ENCODE results near the gene ALPK1.

ALPK1 gene

DNA sequence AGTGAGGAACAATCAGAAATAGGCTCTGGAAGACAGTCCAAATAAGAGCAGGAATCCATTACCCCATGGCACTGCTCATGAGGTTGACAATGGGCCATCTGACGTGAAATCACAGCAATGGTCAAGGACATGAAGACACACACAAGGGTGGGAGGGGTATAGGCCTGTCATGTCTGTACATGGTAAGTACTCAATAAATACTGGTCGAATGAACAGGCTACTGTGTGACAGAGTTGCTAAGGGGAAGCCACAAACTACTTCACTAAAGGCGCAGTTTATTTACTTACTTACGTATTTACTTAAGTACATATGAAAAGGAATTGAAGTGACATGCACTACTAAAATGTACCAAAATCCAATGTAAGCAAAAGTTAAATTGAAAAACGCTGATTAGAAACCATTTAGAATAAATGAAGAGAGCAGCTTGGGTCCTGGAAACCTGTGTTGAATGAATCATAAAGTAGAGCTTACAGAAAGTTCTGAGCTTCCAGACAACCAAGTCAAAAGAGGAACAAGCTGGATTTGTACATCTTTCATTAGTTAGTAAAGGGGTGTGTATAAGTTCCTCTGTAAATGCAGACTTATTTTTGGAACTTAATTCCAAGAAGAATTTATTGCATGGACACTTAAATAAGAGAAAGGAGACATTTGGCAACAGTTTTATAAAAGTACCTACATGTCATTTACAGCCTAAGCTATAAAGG is 32.7 kb downstream of the ALPK1 start:
- DNase-seq = no peak

- no peak for DNase-seq
Observed at GRCh38 chr4:112330921-112331320, 33.8 kb downstream of the ALPK1 start.

DNA sequence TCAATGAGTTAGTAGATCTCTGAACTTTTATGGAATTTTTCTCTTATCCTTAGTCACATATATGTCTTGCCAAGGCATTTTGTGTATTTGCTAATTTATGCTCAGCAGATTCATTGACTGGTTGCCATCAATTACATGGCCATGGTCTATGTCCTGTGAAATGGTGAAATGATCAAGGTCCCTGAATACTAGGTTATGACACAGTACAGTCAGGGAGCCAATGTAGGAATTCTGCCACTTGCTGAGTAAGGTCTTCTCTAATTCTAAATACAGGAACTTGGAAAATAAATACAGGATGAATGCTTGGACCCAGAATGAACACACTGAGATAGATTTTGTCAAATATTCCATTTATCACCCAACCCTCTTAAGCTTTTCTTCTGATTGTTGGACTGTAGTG is 35.2 kb downstream of the ALPK1 start:
- no peak for DNase-seq

GRCh38 chr4:112340023-112340422 is 42.9 kb downstream of the ALPK1 start:
- DNase-seq = no peak

GRCh38 chr4:112341033-112341432 is 43.9 kb downstream of the ALPK1 start:
- DNase-seq = no peak

- DNase-seq = no peak
Observed at GRCh38 chr4:112343330-112344080, 46.3 kb downstream of the ALPK1 start.

- no peak for DNase-seq
Observed at GRCh38 chr4:112348488-112349158, 51.5 kb downstream of the ALPK1 start.

DNA sequence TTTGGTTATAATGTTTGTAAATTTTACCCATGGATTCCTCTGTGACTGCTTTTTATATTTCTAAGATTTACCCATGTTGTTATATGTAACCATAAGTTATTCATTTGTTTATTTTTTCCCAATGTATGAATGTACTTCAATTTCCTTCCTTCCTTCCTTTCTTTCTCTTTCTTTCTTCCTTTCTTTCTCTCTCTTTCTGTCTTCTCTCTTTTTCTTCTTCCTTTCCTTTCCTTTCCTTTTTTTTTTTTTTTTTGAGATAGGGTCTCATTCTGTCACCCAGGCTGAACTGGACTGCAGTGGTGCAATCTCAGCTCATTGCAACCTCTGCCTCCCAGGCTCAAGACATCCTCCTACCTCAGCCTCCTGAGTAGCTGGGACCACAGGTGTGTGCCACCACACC is 55.6 kb downstream of the ALPK1 start:
- DNase-seq = no peak

GRCh38 chr4:112355662-112356061 is 58.5 kb downstream of the ALPK1 start:
- no peak for DNase-seq

- DNase-seq = no peak
Observed at GRCh38 chr4:112357453-112357852, 60.3 kb downstream of the ALPK1 start.

GRCh38 chr4:112357897-112358296 is 60.7 kb downstream of the ALPK1 start:
- DNase-seq = no peak

GRCh38 chr4:112358415-112358814 is 61.2 kb downstream of the ALPK1 start:
- no peak for DNase-seq

GRCh38 chr4:112358952-112359749 is 62.0 kb downstream of the ALPK1 start:
- no peak for DNase-seq

DNA sequence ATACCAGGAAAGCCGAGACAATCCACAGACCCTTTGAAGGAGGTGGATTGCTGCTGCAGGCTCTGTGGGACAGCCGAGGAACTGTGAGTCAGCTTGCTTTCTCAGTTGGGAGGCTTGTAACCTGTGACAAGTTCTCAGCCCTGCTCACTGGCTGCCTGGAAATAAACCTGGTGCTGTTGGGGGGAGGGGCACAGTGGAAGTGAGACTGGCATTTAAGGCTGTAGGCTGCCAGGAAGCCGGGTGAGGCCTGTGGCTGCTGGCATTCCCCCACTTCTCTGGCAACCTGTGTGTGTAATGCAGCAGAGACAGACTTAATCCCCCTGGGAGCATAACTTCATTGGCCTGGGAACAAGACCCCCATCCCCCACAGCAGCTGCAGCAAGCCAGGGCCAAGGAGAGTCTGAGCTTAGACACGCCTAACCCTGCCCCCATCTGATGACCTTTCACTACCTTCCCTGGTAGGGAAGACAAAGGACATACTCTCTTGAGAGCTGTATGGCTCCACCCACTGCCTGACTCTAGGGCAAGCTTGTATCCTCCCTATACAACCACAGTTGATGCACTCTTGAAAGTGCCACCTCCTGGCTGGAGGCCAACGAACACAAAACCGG is 64.1 kb downstream of the ALPK1 start:
- no peak for DNase-seq

DNA sequence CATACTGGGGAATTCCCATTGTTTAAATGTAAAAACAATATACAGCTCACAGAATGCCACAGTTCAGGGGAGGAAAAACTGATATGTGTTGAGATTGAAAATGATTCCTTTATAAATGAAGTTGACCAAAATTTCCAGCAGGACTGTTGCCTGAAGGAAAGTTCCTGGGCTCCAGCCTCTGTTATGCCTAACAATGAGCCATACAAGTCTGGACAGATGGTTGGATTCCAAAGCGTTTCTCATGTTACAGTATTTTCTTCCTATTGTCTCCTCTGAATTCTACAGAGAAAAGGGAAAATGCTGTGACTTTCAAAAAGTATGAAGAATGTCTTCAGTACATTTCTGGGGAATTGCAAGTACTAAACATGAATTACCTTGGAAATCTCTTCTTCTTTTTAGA is 73.3 kb downstream of the ALPK1 start:
- DNase-seq = no peak

GRCh38 chr4:112371361-112371760 is 74.2 kb downstream of the ALPK1 start:
- no peak for DNase-seq

DNA sequence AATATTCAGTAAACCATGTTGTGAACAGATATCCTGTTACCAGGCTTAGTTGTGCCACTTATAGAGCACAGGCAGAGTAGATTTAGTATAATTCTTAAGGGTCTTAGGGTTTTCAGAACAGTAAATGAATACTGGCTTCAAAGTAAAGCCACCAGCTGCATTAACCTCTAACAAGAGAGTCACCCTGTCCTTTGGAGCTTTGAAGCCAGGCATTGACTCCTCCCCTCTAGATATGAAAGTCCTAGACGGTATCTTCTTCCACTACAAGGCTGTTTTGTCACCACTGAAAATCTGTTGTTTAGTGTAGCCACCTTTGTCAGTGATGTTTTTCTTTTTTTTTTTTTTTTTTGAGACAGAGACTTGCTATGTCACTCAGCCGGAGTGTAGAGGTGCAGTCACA is 77.7 kb downstream of the ALPK1 start:
- DNase-seq = no peak

- DNase-seq = no peak
Observed at GRCh38 chr4:112377171-112377570, 80.0 kb downstream of the ALPK1 start.

- no peak for DNase-seq
Observed at GRCh38 chr4:112377594-112378242, 80.5 kb downstream of the ALPK1 start.

- DNase-seq = no peak
Observed at GRCh38 chr4:112378243-112378620, 81.1 kb downstream of the ALPK1 start.

GRCh38 chr4:112378858-112379257 is 81.7 kb downstream of the ALPK1 start:
- DNase-seq = no peak

DNA sequence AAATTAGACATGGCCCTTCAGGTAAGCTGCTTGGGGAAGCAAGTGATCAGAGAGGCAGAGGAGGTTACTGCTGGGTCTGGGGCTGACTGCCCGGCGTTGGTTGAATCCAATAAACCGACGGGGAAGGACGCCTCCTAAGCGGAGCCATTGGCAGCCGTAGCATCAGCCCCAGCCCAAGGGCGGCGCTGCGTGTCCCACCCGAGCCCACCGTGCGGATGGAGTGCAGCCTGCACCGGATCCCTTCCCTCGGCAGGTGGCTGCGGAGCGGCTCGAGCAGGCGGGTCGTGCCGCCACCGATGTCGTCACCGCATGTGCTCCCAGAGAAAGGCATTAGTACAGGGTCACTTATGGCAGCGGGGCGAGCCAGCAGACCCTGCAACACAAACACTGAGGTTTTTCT is 82.1 kb downstream of the ALPK1 start:
- DNase-seq = no peak

Data from effector CD8-positive, alpha-beta T cell (primary cell).